ENCODE results near the gene POU6F2.

The POU6F2 gene

GRCh38 chr7:39269034-39269433 lies 291.3 kb downstream of the POU6F2 start:
- no peak for DNase-seq

DNA sequence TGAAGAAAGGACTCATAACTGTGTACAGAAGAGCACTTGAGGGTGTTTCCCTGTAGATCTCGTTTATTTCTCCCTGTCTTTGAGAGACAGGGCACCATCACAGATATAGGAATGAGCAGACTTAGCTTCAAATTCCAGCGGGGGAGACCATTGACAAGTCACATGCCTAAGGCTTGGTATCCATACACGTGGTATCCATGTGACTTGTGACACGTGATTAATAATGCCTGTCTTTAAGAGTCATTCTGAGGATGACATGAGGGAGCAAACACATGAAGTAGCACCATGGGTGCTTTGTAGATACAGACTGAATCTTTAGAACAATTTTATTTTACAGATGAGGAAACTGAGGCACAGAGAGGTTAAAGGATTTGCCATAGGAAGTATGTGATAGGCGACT lies 292.3 kb downstream of the POU6F2 start:
- DNase-seq = no peak

DNA sequence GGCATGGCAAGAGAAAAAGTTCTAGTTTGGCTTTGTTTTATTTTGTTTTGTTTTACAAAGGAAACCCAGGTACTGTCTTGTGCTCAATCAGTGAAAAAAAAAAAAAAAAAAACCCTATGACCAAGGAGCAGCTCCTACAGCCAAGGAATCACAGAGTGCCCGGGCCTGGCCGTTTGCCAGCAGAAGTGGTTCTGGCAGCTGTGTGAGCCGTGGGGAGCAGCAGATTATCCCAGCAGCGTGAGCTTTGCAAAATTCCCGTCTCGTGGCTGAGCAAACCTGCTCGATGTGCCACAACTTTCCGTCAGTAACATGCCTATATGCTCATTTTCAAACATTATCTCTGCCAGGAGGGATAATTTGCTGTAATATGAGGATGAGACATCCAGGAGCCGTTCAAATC lies 293.7 kb downstream of the POU6F2 start:
- no peak for DNase-seq

DNA sequence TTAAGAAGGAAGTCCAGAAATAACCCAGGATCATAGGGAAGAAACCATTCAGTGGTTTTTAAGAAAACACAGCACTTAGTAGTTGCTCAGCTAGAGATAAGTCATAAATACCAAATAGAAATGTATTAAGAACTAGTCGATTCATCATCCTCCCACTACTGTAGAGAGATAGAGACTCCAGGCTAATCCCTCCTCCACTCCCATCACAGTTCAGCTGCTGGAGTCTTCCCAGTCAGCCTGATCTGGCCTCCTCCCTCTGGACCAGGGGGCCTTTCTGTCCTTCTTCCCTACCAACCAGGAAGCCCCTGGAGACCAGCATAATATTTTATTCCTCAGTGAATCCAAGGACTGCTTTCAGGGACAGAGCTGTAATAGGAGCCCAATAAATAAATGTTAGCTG lies 294.4 kb downstream of the POU6F2 start:
- DNase-seq = no peak

GRCh38 chr7:39272691-39273090 lies 295.0 kb downstream of the POU6F2 start:
- no peak for DNase-seq

- DNase-seq = no peak
Measured at GRCh38 chr7:39280337-39280736, 302.6 kb downstream of the POU6F2 start.

GRCh38 chr7:39285256-39285655 lies 307.5 kb downstream of the POU6F2 start:
- no peak for DNase-seq

DNA sequence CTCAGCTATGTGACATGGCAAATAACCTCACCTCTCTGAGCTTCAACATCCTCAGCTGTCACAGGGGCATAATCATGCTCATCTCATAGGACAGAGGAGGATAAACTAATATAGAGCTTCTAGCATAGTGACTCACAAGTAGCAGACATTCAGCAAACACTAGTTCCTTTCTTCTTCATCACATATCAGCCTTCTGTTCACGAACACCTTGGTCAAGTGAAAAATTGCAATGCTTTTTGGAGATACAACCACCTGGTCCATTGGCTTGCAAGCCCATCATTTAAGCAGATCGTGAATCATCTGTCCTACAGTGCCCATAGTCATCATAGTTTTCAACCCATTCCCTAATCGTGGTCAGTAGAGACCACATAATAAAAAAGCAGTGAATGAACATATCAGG lies 310.6 kb downstream of the POU6F2 start:
- no peak for DNase-seq

DNA sequence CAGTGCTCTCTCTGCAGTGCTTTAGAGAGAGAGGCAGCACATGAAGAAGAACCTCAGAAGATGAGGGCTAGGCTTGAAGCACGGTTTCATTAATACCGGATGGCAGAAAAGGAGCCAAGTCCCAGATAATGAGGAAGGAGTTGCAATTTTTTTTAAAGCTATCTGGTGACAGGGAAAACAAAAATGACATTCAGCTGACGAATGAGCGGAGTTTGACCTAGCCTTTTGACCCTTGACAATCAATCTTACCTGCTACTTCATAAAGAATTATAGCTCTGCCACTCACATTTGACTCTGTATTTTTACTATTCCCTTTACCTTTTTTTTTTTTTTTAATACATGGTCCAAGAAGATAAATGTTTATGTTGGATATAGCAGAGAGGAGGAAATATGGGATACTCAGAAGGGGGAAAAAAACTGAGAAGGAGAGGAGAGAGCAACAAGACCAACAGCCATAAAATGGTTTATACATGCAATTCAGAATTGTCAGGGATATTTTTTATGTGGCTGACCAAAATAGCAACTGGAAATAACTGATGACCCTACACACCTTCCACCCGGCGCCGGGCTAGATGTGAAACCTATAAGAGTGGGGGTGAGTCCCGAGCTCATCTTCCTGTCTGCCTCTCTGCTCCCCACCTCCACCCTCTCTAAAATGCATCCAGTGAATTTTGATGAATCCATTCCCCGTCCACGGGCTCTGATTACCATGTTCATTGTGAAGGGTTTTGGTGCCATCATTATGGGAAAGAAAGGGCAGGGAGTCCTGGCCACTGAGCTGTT lies 314.1 kb downstream of the POU6F2 start:
- no peak for DNase-seq

DNA sequence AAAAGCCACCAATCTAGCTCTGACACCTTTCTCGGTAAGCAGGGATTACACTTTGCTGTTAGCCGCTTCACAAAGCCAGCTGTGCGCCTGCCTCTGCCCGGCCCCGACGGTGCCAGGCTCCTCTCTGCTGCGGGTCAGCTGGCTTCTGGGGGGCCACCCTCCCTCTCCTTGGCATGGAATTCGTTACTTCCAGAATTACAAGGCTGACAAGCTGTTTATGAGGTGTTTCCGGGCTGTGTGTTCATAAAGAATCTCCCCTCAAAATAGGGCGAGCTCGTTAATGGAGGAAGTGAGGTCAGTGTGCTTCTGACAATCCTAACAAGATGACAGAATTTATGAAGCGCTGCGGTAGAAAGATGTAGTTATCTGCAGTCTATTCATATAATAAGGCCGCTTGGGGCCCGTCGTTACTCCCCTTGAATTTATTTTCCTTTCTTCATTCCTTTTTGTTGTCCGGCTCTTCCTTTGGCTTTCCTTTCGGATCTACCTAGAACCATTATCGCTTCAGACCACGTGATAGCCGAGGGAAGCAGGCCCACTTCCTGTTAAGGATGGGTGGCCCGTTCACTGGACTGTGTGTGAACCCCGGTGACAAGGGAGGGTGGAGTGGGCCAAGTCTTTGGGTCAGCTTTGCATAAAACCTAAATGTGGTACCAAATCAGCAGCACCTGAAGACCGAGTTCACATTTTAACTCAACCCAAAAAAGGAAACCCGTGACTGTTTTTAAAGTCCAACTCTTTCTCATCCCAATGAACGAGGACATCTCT lies 315.5 kb downstream of the POU6F2 start:
- DNase-seq = no peak

DNA sequence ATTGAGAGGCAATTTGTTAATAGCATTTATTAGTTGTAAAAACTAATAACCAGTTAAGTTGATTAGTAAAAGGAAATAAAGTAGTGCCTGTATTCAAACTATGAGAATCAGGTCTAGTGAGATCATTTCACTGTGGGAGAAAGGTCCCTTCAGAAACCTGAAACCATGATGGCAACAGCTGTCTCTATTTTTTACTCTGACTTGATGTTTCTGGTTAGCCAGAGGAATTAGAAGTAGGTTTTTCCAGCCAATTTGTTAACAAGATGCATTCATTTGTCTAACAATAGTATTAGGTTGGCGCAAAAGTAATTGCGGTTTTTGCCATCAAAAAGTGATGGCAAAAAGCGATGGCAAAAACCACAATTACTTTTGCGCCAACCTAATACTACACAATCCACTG lies 316.3 kb downstream of the POU6F2 start:
- DNase-seq = no peak

DNA sequence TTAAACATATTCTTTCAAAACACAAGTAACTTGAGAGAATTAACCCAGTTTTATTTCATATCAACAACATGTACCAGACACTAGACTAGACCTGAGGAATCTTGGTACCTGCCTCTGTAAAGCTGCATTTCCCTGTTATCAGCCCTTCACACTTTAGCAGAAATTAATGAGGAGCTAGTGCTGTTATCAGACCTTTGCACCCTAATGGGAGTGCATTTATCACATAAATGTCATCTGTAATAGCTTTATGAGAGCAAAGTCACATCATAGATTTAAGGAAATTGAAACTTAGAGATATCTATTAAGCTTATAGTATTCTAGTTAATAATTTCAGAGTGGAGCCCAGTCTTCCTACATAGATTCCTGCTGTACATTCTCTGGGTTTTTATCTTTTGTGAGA lies 318.1 kb downstream of the POU6F2 start:
- DNase-seq = no peak

- DNase-seq = no peak
Measured at GRCh38 chr7:39299695-39300094, 322.0 kb downstream of the POU6F2 start.

GRCh38 chr7:39300276-39300675 lies 322.6 kb downstream of the POU6F2 start:
- no peak for DNase-seq

GRCh38 chr7:39301543-39301942 lies 323.8 kb downstream of the POU6F2 start:
- DNase-seq = no peak

DNA sequence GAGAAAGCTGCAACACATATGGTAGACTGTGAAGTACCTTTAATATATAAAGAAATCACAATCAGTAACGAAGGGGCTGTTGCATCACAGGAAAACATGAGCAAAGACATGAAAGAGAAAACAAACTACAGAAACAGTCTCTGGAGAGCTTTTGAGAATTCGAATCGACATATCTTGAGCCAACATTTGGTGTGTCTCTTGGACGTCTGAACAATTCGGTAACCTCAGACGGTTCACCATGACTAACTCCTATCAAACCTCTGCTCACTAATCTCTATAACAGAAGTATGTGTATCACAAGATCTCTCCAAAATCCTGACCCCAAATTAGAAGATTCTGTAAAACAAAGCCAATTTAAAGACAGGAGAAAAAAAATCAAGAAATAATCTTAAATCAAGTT lies 326.5 kb downstream of the POU6F2 start:
- DNase-seq = no peak

DNA sequence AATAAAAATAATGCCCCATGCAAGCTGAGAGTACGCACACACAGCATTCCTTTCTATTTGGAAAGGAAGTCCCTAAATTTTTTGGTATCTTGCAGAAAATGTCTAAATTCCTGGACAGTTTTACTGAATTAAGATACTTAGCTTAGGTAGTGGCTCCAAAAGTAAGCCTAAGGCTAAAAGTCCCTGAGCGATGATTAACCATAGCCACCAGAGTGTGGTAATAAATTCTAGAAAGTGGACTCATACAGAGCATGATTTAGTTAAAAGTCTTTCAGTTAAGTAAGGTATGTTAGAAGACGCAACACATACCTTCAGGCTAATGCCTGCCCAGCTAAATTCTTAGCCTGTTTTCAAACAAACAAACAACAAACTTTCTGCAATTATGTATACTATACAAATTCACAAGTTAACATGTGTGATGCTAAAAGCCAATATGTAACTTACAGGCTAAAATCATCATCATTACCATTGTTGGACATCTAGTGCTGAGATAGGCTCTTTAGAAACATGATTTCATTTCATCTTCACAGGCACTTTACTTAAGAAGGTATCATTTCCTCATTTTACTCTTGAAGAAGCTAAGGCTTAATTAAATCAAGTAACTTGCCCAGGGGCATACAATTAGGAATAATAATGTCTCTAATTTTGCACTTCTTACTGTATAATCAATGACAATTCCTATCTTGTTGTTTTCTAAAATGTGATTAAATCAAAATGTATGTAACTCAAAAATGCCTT lies 327.1 kb downstream of the POU6F2 start:
- no peak for DNase-seq

DNA sequence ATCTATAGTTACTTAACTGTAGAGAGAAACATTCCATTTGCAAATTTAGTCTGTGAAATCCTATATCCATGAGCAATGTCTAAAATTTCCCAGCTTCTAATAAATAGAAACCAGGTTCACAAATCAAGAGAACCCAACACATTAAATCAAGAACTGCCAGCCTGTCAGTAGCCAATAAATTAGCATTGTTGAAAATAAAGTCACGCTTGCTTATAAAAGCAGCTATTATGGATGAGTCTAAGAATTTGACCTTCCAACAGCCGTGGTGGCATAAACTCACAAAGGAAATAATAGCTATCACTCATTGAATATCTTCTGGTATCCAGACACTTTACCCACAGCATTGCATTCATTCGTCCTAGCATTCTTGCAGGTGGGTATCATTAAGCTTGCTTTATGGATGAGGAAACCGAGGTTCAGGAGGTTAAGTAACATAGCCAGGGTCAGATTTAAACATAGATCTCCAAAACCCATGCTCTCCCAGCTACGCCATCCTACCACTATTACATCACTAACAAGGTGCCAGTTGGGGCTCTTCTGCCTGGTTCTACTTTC lies 328.4 kb downstream of the POU6F2 start:
- DNase-seq = no peak

- no peak for DNase-seq
Measured at GRCh38 chr7:39310699-39311098, 333.0 kb downstream of the POU6F2 start.

DNA sequence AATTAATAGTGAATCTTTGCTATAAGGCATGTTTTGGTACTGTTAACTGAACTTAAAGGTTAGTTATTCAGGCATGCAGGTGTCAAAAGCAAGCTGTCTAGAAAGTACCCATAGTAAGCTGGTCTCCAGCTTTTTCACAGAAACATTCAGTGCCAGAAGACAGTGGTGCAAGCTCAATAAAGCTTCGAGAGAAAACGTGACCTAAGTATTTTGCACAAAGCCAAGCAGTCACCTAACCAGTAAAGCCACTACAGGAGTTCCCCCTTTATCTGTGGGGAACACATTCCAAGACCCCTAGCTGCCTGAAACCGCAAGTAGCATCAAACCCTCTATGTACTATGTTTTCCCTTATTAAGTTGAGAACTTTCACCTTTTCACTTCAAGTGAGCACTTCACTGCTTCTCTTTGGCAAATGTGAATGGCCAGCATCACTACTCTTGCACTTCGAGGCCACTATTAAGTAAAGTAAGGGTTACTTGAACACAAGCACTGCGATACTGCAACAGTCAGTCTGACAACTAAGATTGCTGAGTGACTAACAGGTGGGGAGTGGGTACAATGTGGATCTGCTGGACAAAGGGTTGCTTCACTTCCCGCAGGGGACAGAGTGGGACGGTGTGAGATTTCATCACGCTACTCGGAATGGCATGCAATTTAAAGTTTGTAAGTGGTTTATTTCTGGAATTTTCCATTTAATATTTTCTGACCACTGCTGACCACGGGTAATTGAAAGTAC lies 334.7 kb downstream of the POU6F2 start:
- no peak for DNase-seq

DNA sequence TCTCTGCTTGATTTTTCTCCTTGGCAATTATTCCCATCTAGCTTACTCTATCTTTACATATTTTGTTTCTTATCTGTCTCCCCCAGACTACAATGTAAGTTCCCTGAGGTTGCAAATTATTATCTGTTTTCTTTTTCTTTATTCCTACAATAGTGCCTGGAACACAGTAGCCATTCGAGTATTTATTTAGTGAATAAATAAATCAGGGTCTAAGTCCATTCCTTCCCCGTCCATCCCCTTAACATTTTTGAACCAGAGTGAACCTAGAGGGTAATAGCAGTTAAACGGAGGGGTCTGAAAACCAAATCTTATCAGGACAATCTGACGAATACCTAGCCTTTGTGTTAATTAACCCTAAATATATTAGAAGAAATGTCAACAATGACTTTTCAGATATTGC lies 335.7 kb downstream of the POU6F2 start:
- no peak for DNase-seq

- no peak for DNase-seq
Measured at GRCh38 chr7:39313974-39314373, 336.3 kb downstream of the POU6F2 start.

- no peak for DNase-seq
Measured at GRCh38 chr7:39317107-39317506, 339.4 kb downstream of the POU6F2 start.
